ENCODE data around the gene SPPL2A.

Gene SPPL2A

DNA sequence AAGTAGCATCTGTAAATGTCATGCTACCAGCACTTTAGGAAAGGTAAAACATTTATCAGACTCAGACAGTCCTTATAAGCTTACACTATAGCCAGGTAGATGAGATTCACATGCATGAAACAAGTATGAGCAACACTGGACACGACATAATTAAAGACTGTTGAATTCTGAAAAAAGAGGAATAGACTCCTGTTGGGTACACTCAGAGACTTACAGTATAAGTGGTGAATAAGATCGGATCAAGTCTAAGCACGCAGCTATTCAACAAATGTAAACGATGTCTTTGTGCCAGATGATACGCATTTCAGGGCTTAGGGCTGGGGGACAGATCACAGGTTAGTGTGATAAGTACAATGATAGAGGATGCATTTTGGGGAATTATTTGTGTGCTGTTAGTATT, 43.2 kb upstream of the SPPL2A start:
- no peak for TF ChIP-seq TAF1 (IDR thresholded peaks at IDR 0.05; ENCODE audit: borderline replicate concordance, insufficient read depth, low read length)
- TF ChIP-seq POLR2AphosphoS5 (IDR thresholded peaks at IDR 0.05; ENCODE audit: low read depth, low read length), result no peak
- no peak for TF ChIP-seq FOXP2 (optimal IDR thresholded peaks at IDR 0.05; ENCODE audit: borderline replicate concordance, extremely low read depth, extremely low read length, insufficient read depth)
- TF ChIP-seq, protein P1, sequence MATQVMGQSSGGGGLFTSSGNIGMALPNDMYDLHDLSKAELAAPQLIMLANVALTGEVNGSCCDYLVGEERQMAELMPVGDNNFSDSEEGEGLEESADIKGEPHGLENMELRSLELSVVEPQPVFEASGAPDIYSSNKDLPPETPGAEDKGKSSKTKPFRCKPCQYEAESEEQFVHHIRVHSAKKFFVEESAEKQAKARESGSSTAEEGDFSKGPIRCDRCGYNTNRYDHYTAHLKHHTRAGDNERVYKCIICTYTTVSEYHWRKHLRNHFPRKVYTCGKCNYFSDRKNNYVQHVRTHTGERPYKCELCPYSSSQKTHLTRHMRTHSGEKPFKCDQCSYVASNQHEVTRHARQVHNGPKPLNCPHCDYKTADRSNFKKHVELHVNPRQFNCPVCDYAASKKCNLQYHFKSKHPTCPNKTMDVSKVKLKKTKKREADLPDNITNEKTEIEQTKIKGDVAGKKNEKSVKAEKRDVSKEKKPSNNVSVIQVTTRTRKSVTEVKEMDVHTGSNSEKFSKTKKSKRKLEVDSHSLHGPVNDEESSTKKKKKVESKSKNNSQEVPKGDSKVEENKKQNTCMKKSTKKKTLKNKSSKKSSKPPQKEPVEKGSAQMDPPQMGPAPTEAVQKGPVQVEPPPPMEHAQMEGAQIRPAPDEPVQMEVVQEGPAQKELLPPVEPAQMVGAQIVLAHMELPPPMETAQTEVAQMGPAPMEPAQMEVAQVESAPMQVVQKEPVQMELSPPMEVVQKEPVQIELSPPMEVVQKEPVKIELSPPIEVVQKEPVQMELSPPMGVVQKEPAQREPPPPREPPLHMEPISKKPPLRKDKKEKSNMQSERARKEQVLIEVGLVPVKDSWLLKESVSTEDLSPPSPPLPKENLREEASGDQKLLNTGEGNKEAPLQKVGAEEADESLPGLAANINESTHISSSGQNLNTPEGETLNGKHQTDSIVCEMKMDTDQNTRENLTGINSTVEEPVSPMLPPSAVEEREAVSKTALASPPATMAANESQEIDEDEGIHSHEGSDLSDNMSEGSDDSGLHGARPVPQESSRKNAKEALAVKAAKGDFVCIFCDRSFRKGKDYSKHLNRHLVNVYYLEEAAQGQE (IDR thresholded peaks at IDR 0.05; ENCODE audit: insufficient read depth in 1 of 2, low read depth in 2 of 2, low read length in 2 of 2), result no peak
- no peak for TF ChIP-seq SIN3A (IDR thresholded peaks at IDR 0.05; ENCODE audit: borderline replicate concordance, insufficient read depth, low read length)

DNA sequence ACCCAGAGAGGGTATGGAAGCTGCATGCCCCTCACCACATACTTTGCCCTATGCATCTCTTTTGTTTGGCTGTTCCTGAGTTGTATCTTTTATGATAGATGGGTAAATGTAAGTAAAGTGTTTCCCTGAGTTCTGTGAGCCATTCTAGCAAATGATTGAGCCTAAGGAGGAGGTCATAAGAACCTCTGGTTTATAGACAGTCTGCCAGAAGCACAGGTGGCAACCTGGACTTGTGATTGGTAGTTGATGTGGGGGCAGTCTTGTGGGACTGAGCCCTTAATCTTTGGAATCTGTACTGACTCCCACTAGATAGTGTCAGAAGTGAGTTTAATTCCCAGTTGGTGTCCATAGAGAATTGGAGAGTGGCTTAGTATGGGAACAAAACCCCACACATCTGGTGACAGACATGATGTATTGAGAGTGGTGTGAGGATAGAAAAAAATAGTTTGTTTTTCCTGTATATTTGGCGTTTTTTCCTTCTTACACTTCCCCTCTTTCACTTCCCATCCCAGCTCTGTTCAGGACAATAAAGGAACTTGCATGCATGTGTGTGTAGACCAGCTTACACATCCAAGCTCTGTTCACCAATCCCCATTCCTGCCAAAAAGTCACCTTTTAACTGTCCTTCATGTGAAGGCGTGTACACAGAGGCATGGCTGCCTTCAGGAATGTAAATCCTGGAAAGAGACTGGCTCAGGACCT, 38.1 kb upstream of the SPPL2A start:
- TF ChIP-seq FOXP2 (optimal IDR thresholded peaks at IDR 0.05; ENCODE audit: borderline replicate concordance, extremely low read depth, extremely low read length, insufficient read depth) (no peak), SIN3A (IDR thresholded peaks at IDR 0.05; ENCODE audit: borderline replicate concordance, insufficient read depth, low read length) (no peak), TAF1 (IDR thresholded peaks at IDR 0.05; ENCODE audit: borderline replicate concordance, insufficient read depth, low read length) (no peak), POLR2AphosphoS5 (IDR thresholded peaks at IDR 0.05; ENCODE audit: low read depth, low read length) (no peak)
- TF ChIP-seq, protein P1 (IDR thresholded peaks at IDR 0.05; ENCODE audit: insufficient read depth in 1 of 2, low read depth in 2 of 2, low read length in 2 of 2), result no peak

DNA sequence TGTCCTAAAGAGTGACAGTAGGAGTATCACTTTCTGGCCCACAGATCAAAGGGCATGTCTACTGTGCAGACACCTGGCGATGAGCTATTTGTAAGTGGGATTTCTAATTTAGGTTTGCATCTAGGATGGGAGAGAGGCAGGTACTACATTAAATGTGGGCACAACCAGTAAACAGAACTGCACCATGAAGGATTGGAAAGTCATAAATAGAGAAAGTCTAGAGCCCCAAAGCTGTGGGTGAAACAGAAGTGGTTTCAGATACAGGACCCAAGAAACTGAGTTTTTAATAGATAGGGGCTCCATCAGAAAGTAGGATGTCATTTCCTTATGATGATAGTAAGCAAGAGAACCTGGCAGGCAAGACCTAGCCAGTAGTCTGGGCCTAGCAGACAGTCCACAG, 35.2 kb upstream of the SPPL2A start:
- TF ChIP-seq SIN3A (IDR thresholded peaks at IDR 0.05; ENCODE audit: borderline replicate concordance, insufficient read depth, low read length) (no peak), POLR2AphosphoS5 (IDR thresholded peaks at IDR 0.05; ENCODE audit: low read depth, low read length) (no peak), FOXP2 (optimal IDR thresholded peaks at IDR 0.05; ENCODE audit: borderline replicate concordance, extremely low read depth, extremely low read length, insufficient read depth) (no peak), TAF1 (IDR thresholded peaks at IDR 0.05; ENCODE audit: borderline replicate concordance, insufficient read depth, low read length) (no peak)
- TF ChIP-seq, protein P1 (IDR thresholded peaks at IDR 0.05; ENCODE audit: insufficient read depth in 1 of 2, low read depth in 2 of 2, low read length in 2 of 2), result no peak

DNA sequence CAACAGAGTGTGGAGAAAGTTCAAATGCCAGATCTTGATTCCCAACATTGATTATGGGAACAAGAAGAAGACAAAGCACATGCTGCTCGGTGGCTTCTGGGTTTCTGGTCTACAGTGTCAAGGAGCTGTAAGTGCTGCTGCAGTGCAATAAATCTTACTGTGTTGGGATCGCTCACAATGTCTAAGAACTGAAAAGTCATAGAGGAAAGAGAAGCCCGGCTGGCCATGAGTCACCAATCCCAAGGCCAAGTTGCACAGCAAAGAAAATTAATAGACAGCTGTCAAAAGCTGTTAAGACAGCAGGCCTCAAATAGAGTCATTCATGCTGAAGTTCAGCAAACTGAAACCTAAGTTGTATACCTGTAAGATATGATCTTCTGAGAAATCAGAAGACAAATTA, 33.2 kb upstream of the SPPL2A start:
- TF ChIP-seq TAF1 (IDR thresholded peaks at IDR 0.05; ENCODE audit: borderline replicate concordance, insufficient read depth, low read length) (no peak), SIN3A (IDR thresholded peaks at IDR 0.05; ENCODE audit: borderline replicate concordance, insufficient read depth, low read length) (no peak), FOXP2 (optimal IDR thresholded peaks at IDR 0.05; ENCODE audit: borderline replicate concordance, extremely low read depth, extremely low read length, insufficient read depth) (no peak), POLR2AphosphoS5 (IDR thresholded peaks at IDR 0.05; ENCODE audit: low read depth, low read length) (no peak)
- TF ChIP-seq, protein P1 (IDR thresholded peaks at IDR 0.05; ENCODE audit: insufficient read depth in 1 of 2, low read depth in 2 of 2, low read length in 2 of 2), result no peak

Measured in PFSK-1 (cell line).